ENCODE measurements around the gene ERBB4.

DNA sequence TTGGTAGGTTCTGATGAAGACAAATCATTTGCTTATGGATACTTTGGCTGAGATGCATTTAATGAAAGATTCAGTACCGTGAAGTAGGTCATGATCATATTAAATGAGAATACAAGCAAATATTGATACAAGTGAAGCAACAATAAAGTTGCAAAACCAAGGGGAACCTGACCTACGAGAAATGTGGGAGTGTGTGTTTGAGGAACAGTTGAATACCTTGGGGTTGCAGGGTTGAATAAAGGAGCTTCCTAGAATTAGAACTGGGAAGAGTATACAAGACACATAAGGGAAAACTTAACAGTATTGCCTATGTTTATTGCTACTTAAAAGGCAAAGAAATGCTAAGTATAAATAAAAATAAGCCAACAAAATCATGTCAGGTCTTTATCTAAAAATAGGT lies 702.9 kb downstream of the ERBB4 start:
- TF ChIP-seq, protein P1, sequence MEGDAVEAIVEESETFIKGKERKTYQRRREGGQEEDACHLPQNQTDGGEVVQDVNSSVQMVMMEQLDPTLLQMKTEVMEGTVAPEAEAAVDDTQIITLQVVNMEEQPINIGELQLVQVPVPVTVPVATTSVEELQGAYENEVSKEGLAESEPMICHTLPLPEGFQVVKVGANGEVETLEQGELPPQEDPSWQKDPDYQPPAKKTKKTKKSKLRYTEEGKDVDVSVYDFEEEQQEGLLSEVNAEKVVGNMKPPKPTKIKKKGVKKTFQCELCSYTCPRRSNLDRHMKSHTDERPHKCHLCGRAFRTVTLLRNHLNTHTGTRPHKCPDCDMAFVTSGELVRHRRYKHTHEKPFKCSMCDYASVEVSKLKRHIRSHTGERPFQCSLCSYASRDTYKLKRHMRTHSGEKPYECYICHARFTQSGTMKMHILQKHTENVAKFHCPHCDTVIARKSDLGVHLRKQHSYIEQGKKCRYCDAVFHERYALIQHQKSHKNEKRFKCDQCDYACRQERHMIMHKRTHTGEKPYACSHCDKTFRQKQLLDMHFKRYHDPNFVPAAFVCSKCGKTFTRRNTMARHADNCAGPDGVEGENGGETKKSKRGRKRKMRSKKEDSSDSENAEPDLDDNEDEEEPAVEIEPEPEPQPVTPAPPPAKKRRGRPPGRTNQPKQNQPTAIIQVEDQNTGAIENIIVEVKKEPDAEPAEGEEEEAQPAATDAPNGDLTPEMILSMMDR (IDR thresholded peaks at IDR 0.05), result no peak
- no peak for TF ChIP-seq POLR2A (IDR thresholded peaks at IDR 0.05)
